Gastroesophageal sphincter (tissue), 4 donors: Measurements from ENCODE around the gene SYT8. TPM values are rescaled to one million over a fixed set of nuclear protein-coding genes. Genes with fewer than 3 reads are reported as not detected.

Experiments
- ATAC-seq: fragments of 150-250 bp; one replicate; pipeline ENCODE4 v1.9.1; 2016; ENCODE audit warnings: mild to moderate bottlenecking, moderate library complexity
- H3K27ac ChIP-seq, 4 donors: fragments of 200-600 bp; sonication (generic) in 3 of 4; 1 replicate in 3 of 4; 2 replicates in 1 of 4; pipeline ENCODE4 v1.5.1; 2016 to 2019
- H3K27me3 ChIP-seq: fragments of 200-600 bp; sonication (generic); one replicate; pipeline ENCODE4 v1.5.1; 2019
- H3K36me3 ChIP-seq, 2 donors: fragments of 200-600 bp; sonication (generic); one replicate each; pipeline ENCODE4 v1.5.1; 2019; ENCODE audit warnings: control low read depth in 1 of 2
- H3K4me1 ChIP-seq, 3 donors: fragments of 200-600 bp; sonication (generic); 1 replicate in 2 of 3; 2 replicates in 1 of 3; pipeline ENCODE4 v1.5.1; 2016 to 2019; ENCODE audit warnings: control low read depth in 2 of 3
- H3K4me3 ChIP-seq, 2 donors: fragments of 200-600 bp; sonication (generic); one replicate each; pipeline ENCODE4 v1.5.1; 2019; ENCODE audit warnings: mild to moderate bottlenecking in 1 of 2, moderate library complexity in 1 of 2
- H3K9me3 ChIP-seq, 3 donors: fragments of 200-600 bp; sonication (generic); one replicate each; pipeline ENCODE4 v1.5.1; 2017 to 2019; ENCODE audit warnings: control low read depth in 2 of 3
- EP300 ChIP-seq: sonication (generic); formaldehyde crosslinking; IDR thresholded peaks from one replicate; pipeline ENCODE4 v1.6.1; 2017; ENCODE audit warnings: antibody characterized with exemption, mild to moderate bottlenecking
- POLR2A ChIP-seq, 2 donors: fragments of 450-650 bp; IDR thresholded peaks; one replicate each; pipeline ENCODE4 v1.6.1; 2017; ENCODE audit warnings: antibody characterized with exemption in 2 of 2, mild to moderate bottlenecking in 2 of 2, moderate library complexity in 1 of 2
- POLR2AphosphoS5 ChIP-seq: sonication (generic); formaldehyde crosslinking; IDR thresholded peaks from one replicate; pipeline ENCODE4 v1.6.1; 2017; ENCODE audit warnings: antibody characterized with exemption
- WGBS, 2 donors: methylation state at CpG; one replicate each; pipeline ENCODE4 v1.1.5; 2018; ENCODE audit warnings: low coverage in 1 of 2; 5-methylcytosine and 5-hydroxymethylcytosine counted together
- total RNA-seq, 4 donors: library from RNA; depleted of rRNA; stranded (reverse); fragments of >200 nt; gene quantifications; one replicate each; pipeline ENCODE4 v1.1.0, GENCODE V29; 2016
- TF ChIP-seq, protein P1 (sequence below), 4 experiments: fragments of 200-600 bp in 2 of 4; fragments of 450-650 bp in 2 of 4; sonication (generic) in 1 of 4; IDR thresholded peaks; one replicate each; pipeline ENCODE4 v1.5.1; 2017 to 2019; ENCODE audit warnings: antibody characterized with exemption in 4 of 4, mild to moderate bottlenecking in 2 of 4, moderate library complexity in 2 of 4

Gene SYT8
- total RNA-seq, 4 donors from 2014 or later = 2.2 TPM; not detected in 3

DNA sequence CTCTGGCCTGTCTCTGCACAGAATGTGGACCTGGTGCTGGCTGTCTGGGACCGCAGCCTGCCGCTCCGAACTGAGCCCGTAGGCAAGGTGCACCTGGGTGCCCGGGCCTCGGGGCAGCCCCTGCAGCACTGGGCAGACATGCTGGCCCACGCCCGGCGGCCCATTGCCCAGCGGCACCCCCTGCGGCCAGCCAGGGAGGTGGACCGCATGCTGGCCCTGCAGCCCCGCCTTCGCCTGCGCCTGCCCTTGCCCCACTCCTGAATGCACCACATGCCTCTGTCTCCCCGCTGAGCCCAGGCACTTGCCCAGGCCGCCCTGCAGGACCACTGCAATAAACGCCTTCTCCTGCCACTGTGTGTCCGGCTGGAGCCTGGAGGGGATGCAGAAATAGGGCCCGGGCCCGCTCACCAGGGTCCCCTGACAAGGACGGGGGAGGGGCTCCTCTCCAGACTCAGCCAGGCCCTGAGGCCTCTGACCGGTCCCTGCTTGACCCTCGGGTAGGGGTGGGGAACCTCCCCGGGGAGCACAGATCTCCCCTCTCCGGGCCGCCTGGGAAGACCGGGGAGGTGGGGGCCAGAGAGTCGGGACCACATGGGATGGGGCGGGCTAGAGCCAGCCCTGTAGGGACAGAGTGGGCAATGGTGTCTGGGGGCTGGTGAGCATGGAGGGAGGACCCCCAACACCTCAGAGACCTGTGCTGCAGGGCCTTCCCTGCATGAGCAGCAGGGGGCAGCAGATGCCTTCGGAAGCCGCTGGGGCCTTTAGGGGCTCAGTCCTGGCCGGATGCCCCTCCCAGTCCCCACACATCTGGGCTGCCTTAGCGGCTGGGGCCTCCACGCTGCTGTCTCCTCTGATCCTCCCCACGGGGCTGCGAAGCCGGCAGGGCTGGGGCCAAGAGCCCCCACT is 2.6 kb downstream of the SYT8 start:
- Histone ChIP-seq H3K27ac (no peak overlapping the region), H3K9me3 (no peaks in the 10 kb centered on the region), H3K36me3 (no peaks in the 10 kb centered on the region), H3K4me1 (peaks cover 0 to 18% (median 3%) of the 10 kb centered on the region in 3 donors), H3K27me3 (peaks cover 12% of the 10 kb centered on the region), H3K4me3 (no peak overlapping the region)
- WGBS, 2 donors = no CpG with 5 or more reads among the region's 38 CpGs
- TF ChIP-seq, protein P1, sequence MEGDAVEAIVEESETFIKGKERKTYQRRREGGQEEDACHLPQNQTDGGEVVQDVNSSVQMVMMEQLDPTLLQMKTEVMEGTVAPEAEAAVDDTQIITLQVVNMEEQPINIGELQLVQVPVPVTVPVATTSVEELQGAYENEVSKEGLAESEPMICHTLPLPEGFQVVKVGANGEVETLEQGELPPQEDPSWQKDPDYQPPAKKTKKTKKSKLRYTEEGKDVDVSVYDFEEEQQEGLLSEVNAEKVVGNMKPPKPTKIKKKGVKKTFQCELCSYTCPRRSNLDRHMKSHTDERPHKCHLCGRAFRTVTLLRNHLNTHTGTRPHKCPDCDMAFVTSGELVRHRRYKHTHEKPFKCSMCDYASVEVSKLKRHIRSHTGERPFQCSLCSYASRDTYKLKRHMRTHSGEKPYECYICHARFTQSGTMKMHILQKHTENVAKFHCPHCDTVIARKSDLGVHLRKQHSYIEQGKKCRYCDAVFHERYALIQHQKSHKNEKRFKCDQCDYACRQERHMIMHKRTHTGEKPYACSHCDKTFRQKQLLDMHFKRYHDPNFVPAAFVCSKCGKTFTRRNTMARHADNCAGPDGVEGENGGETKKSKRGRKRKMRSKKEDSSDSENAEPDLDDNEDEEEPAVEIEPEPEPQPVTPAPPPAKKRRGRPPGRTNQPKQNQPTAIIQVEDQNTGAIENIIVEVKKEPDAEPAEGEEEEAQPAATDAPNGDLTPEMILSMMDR (IDR thresholded peaks at IDR 0.05) = peak in 3 of 4 experiments; percentile 81 to 93 (median 82)
- TF ChIP-seq POLR2AphosphoS5 = no peak
- peak; percentile 34 for ATAC-seq

DNA sequence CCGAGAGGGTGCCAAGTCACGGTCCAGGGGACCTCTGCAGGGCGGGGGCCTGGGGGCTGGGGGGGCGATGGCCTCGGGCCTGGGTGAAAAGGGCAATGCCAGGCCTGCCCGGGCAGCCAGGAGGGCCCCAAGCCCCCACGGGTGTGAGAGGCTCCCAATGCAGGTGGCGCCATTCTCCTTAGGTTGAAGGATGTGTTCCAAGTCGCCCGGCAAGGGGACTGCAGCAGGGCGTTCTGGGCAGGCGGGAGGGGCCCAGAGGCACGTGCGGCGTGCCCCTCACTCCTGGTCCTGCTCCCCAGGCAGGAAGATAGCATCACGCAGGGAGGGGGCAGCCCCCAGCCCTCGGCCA is 3.3 kb downstream of the SYT8 start:
- peaks cover 10% of the 10 kb centered on the region for H3K27me3 ChIP-seq
- WGBS, 2 donors = no CpG with 5 or more reads among the region's 17 CpGs
- H3K4me1 ChIP-seq = peaks cover 0 to 13% (median 0%) of the 10 kb centered on the region in 3 donors
- no peak overlapping the region for H3K4me3 ChIP-seq
- no peaks in the 10 kb centered on the region for H3K36me3 ChIP-seq
- no peaks in the 10 kb centered on the region for H3K9me3 ChIP-seq
- H3K27ac ChIP-seq = no peak overlapping the region
- TF ChIP-seq POLR2A (IDR thresholded peaks at IDR 0.05) = no peak
- TF ChIP-seq, protein P1 (IDR thresholded peaks at IDR 0.05) = peak in 1 of 4 experiments; percentile 9
- ATAC-seq = no peak

DNA sequence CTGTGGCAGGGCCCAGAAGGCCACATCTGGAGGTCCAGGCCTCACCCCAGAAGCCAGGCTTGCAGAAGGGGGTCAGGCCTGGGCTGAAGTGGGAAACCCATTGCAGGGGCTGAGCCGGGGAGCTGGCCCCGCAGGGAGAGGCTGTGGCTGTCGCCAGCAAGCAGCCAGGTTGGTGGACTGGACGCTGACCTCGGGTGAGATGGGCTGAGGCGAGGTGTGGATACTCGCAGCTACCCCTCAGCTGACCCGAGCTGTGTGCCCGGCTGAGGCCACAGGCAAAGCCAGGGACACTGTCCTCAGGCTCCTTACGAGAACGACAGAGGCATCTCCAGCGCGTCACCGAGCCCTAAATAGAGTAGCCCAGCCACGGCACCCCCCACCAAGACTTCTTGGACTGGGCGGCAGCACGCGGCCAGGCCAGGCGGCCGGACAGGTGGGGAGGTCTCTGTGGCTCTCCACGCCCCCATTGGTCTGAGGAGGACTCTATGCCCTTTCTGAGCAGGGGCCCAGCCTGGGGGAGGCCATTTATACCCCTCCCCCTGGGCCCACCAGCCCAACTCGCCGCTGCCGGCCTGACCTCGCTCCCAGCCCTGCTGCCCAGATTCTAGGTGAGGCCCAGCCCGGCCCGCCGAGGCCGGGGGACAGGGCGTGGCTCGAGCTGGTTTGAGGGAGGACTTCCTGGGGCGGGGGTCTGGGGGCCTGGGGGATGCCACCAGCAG is 3.8 kb downstream of the SYT8 start, which contains the start of gene TNNI2:
TSS of gene TNNI2 (plus strand) at position 556 of the 719 bp plus-strand sequence. CDS start 716 bp downstream, outside the sequence.
- WGBS, 2 donors = no CpG with 5 or more reads among the region's 32 CpGs
- Histone ChIP-seq H3K36me3 (no peaks in the 10 kb centered on the region), H3K4me1 (peaks cover 0 to 13% (median 0%) of the 10 kb centered on the region in 3 donors), H3K4me3 (no peak within 1 kb of the TSS), H3K27ac (peak within 1 kb of the TSS in 1 of 4 donors; percentile 16), H3K27me3 (peaks cover 10% of the 10 kb centered on the region), H3K9me3 (no peaks in the 10 kb centered on the region)
- TF ChIP-seq POLR2AphosphoS5 = no peak
- TF ChIP-seq POLR2A (IDR thresholded peaks at IDR 0.05) = no peak
- TF ChIP-seq, protein P1 (IDR thresholded peaks at IDR 0.05) = no peak
- TF ChIP-seq EP300 = no peak
- ATAC-seq = no peak

DNA sequence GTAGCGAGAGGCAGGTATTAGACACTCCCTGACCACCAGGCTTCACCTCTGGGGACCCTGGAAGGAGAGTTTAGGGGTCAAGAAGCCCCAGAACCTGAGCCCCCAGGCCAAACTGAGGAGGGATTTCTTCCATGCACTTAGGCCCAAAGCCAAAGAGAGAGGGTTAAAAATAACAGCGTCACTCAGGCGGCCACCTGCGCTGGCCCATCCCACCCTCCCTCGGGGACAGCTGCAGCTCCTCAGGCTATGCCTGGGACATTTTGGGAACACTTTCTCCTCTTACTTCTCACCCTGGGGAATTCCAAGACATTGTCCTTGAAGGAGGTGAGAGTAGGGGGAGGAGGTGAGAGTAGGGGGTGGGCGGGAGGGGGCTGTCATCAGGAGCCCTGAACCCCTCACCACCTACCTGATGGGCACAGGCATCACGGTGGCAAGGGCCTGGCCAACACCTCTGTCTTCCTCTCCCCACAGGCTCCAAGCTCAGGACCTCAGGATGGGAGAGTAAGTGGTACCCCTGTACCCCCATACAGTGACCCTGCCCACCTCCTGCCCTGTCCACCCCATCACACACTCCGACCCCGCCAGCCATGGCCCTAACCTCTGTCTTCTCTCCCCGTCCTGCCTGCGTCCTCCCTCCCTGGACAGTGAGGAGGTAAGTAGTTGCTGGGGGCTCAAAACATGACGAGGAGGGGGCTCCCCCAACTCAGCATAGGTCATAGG is 4.6 kb downstream of the SYT8 start:
- H3K27ac ChIP-seq = peak overlapping the region in 1 of 4 donors; percentile 16
- WGBS, 2 donors = 40 to 80% methylated on average over 1 of the region's 12 CpGs
- peaks cover 6% of the 10 kb centered on the region for H3K27me3 ChIP-seq

More for the DNA sequence above, 4.6 kb downstream of the SYT8 start:
- no peaks in the 10 kb centered on the region for H3K36me3 ChIP-seq
- ATAC-seq = no peak
- H3K9me3 ChIP-seq = no peaks in the 10 kb centered on the region
- no peak overlapping the region for H3K4me3 ChIP-seq
- TF ChIP-seq EP300 (no peak), POLR2AphosphoS5 (no peak), POLR2A (IDR thresholded peaks at IDR 0.05) (no peak)
- TF ChIP-seq, protein P1 (IDR thresholded peaks at IDR 0.05) = no peak
- H3K4me1 ChIP-seq = peaks cover 0 to 19% (median 0%) of the 10 kb centered on the region in 3 donors
